Keratinocyte (primary cell): ENCODE results near the gene UBLCP1.
"Not testable (repeated sequence)": the region's sequence is repeated elsewhere in the genome, so short reads cannot be mapped to it uniquely, and the experiment has no call there.

Source experiments
- EZH2 ChIP-seq: IDR thresholded peaks from one replicate; pipeline ENCODE4 v1.6.1; 2012; ENCODE audit warnings: inconsistent platforms, mild to moderate bottlenecking, low read length, moderate library complexity
- TF ChIP-seq, protein P1 (sequence below), 3 experiments: IDR thresholded peaks in 1 of 3; conservative IDR thresholded peaks in 1 of 3; optimal IDR thresholded peaks in 1 of 3; 2 replicates in 2 of 3; 3 replicates in 1 of 3; pipeline versions ENCODE3 to v1.5.1; 2011; ENCODE audit warnings: low read length in 3 of 3, mild to moderate bottlenecking in 3 of 3, moderate library complexity in 2 of 3, control low read depth in 1 of 3, inconsistent platforms in 1 of 3; ENCODE audit not compliant: insufficient read depth in 2 of 3; ENCODE audit errors: extremely low read depth in 1 of 3

DNA sequence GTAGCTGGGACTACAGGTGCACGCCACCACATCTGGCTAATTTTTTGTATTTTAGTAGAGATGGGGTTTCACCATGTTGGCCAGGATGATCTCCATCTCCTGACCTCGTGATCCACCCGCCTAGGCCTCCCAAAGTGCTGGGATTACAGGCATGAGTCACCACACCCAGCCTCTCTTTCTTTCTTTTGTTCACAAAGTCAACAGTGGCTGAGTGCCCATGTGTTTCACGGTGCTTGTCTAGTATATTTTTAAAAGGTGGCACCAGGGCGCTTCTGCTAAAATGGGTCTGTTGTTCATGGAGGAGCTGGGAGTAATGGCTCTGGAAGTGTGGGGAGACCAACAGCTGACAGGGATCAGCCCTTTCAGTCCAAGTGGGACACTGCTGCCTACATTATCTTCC lies 35.0 kb upstream of the UBLCP1 start:
- TF ChIP-seq, protein P1, sequence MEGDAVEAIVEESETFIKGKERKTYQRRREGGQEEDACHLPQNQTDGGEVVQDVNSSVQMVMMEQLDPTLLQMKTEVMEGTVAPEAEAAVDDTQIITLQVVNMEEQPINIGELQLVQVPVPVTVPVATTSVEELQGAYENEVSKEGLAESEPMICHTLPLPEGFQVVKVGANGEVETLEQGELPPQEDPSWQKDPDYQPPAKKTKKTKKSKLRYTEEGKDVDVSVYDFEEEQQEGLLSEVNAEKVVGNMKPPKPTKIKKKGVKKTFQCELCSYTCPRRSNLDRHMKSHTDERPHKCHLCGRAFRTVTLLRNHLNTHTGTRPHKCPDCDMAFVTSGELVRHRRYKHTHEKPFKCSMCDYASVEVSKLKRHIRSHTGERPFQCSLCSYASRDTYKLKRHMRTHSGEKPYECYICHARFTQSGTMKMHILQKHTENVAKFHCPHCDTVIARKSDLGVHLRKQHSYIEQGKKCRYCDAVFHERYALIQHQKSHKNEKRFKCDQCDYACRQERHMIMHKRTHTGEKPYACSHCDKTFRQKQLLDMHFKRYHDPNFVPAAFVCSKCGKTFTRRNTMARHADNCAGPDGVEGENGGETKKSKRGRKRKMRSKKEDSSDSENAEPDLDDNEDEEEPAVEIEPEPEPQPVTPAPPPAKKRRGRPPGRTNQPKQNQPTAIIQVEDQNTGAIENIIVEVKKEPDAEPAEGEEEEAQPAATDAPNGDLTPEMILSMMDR (optimal IDR thresholded peaks at IDR 0.05 in 1 of 3, IDR thresholded peaks at IDR 0.05 in 1 of 3, conservative IDR thresholded peaks at IDR 0.05 in 1 of 3; ENCODE audit: extremely low read depth in 1 of 3, insufficient read depth in 2 of 3, low read length in 3 of 3): not testable (repeated sequence)
- not testable (repeated sequence) for TF ChIP-seq EZH2
